GM12874 (cell line): Measurements from ENCODE around the gene PDZRN4.

Source experiments
- TF ChIP-seq, protein P1 (sequence below): IDR thresholded peaks from 2 replicates; pipeline ENCODE4 v1.5.1; 2011; ENCODE audit warnings: low read depth, mild to moderate bottlenecking, control low read depth, low read length, moderate library complexity; ENCODE audit not compliant: insufficient read depth

PDZRN4 gene

DNA sequence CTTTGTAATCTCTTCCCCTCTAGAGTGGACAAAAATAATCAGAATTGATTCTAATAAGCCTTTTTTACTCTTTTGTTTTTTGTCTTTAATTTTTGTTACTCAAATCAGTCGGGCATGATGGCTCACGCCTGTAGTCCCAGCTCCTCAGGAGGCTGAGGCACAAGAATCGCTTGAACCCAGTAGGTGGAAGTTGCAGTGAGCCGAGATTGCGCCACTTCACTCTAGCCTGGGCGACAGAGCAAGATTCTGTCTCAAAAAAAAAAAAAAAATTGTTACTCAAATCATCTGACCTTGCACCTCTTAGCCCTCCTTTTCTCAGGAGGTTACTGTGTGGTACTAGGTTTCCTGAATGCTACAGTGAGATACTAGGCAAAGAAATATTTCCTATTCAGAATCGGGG lies 280.6 kb downstream of the PDZRN4 start:
- TF ChIP-seq, protein P1, sequence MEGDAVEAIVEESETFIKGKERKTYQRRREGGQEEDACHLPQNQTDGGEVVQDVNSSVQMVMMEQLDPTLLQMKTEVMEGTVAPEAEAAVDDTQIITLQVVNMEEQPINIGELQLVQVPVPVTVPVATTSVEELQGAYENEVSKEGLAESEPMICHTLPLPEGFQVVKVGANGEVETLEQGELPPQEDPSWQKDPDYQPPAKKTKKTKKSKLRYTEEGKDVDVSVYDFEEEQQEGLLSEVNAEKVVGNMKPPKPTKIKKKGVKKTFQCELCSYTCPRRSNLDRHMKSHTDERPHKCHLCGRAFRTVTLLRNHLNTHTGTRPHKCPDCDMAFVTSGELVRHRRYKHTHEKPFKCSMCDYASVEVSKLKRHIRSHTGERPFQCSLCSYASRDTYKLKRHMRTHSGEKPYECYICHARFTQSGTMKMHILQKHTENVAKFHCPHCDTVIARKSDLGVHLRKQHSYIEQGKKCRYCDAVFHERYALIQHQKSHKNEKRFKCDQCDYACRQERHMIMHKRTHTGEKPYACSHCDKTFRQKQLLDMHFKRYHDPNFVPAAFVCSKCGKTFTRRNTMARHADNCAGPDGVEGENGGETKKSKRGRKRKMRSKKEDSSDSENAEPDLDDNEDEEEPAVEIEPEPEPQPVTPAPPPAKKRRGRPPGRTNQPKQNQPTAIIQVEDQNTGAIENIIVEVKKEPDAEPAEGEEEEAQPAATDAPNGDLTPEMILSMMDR: no peak

DNA sequence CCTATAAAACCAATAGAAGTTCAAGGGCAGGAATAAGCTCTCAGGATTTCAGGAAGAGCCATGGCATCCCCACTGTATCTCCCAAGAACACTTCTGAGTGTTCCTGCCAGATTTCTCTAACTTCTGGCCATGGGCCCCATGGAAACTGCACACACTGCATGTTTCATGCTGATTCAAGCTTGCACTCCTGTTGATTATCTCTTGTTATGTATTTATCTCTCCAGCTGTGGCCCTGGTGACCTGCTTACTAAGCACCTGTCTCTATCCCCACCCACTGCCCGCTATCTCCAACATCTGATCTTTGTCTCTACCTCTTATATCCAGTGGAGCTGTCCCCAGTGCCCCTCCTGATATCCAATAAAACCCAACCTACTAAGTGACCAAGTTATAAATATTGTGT lies 285.3 kb downstream of the PDZRN4 start:
- TF ChIP-seq, protein P1: no peak

DNA sequence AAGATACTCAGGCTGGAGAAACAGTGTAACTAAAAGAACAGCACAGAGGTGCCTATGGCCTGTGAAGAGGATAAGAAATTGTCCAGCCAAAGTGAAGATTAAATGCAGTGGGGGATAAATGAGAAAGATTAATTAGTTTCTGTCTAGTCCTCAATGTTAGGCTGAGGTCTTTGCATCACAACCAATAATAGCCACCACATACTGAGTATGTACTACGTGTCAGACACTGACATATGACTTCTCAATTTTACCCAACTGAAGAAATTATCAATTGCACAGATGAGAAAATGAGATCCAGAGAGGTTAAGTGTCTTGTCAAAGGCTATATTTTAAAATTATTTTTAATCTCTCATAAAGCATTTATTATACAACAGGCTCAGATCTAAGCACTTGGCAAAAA lies 285.9 kb downstream of the PDZRN4 start:
- TF ChIP-seq, protein P1: no peak

DNA sequence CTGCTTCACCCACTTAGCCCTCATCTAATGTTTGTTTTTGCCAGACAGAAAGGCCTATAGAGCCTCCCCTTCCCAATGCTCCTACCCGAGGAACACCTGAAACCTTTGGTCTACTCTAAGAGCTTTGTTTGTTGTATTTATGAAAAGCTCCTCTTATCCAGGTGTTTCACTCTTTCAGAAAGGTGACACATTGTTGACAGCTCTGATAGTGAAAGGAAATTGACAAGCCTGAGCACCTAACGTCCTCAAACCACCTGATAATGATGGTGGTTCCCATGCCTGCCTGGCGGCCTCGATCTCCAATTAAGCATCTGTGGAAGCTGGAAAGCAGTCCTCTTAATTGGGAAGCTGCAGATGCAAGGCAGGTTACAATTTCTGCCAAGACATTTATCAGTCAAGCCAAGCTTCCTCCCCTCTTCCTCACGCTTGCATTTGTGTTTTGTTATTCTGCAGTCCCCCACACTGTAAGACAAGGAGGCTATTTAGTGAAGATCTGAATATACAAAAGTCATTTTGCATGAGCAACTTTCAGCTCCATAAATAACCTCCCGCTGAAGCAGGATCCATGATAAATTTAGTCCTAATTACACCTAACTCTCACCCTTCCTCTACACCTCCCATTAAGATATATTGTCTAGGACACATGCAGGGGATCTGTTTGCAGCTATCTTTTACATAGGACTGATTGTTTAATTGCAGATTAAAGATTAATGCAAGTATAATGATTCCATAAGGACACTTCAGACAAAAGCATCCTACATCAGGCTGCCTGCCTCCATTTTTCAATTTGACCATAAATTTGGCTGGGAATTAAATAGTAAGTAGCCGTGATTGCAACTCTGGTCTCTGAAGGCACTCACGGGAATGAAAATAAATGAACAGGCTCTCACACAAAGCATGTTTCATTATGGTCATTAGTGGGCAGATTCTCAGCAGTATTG lies 288.6 kb downstream of the PDZRN4 start:
- TF ChIP-seq, protein P1: no peak

DNA sequence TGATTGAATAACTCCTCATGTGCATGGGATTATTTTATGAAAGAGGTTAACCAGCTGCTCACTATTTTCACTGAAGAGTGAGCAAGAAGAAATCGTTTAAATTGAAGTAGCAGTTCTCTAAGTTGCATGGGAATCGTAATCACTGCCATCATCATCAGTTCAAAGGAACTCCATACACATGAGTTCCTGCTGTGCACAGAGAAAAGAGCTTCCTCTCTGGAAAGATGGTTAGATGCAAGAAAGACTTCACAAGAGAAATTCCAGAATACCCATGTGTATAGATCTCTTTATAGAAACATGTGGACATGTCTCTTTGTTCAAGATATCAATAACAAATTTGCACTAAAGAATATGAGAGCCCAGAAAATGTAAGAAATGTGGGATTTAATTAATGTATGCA lies 291.3 kb downstream of the PDZRN4 start:
- TF ChIP-seq, protein P1: no peak

DNA sequence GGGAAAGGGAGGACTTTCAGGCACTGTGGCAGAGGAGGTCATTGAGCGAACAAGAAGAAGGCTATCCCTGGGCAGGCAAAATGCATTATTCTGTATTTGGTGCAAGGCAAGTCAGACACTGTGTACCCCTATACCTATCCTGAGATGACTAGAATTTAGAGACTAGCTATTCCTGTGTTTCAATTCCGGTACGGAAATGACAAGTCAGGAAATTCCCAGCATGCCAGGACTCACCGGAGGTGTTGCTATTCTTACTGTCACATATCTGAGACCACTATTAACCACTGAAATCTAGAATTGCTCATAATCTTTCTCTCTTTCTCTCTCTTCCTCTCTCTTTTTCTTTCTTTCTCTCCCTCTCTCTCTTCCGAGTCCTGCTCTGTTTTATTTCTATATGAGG lies 297.1 kb downstream of the PDZRN4 start:
- TF ChIP-seq, protein P1: no peak

DNA sequence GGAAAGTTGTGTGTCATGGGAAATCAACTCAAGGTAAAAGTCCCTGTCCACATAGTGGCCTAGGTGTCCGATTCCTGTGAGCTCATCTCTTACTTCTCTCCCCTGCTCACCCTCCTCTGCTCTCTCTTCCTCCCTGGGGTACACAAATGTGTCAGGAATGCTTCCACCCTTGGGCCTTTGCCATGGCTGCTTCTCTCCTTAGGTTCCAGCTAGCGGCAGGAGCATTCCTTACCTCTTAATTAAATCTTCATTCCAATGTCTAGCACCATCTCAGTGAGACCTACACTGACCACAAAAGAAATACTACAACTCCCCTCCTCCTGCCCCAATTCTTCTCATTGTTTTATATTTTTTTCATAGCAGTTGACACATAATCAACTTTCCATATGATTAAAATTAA lies 298.6 kb downstream of the PDZRN4 start:
- TF ChIP-seq, protein P1: no peak
